IPS-18a (cell line): ENCODE results near the gene PSTPIP2.

Experiments
- H3K27ac ChIP-seq: one replicate; pipeline ENCODE4 v1.5.1; 2013; ENCODE audit warnings: low read length
- H3K27me3 ChIP-seq: one replicate; pipeline ENCODE4 v1.6.1; 2013; ENCODE audit warnings: mild to moderate bottlenecking, low read length; ENCODE audit not compliant: control insufficient read depth, insufficient read depth
- H3K36me3 ChIP-seq: one replicate; pipeline ENCODE4 v1.6.1; 2013; ENCODE audit warnings: low read depth, low read length; ENCODE audit not compliant: control insufficient read depth
- H3K4me1 ChIP-seq: one replicate; pipeline ENCODE4 v1.6.1; 2013; ENCODE audit warnings: low read depth, low read length; ENCODE audit not compliant: control insufficient read depth
- H3K4me3 ChIP-seq: one replicate; pipeline ENCODE4 v1.5.1; 2013; ENCODE audit warnings: low read length
- H3K9ac ChIP-seq: one replicate; pipeline ENCODE4 v1.6.1; 2013; ENCODE audit warnings: mild to moderate bottlenecking, low read length, moderate library complexity
- H3K9me3 ChIP-seq: one replicate; pipeline ENCODE4 v1.6.1; 2013; ENCODE audit warnings: low read depth, low read length; ENCODE audit not compliant: control insufficient read depth

The PSTPIP2 gene

GRCh38 chr18:45940724-45941123 lies 131.3 kb downstream of the PSTPIP2 start:
- Histone ChIP-seq H3K27me3 (no peaks in the 10 kb centered on the region), H3K9ac (no peak overlapping the region), H3K27ac (no peak overlapping the region), H3K4me3 (no peak overlapping the region), H3K4me1 (no peaks in the 10 kb centered on the region), H3K36me3 (peaks cover 39% of the 10 kb centered on the region), H3K9me3 (no peaks in the 10 kb centered on the region)

- Histone ChIP-seq H3K27ac (no peak overlapping the region), H3K36me3 (peaks cover 29% of the 10 kb centered on the region)
Measured at GRCh38 chr18:45939236-45939635, 132.8 kb downstream of the PSTPIP2 start.

GRCh38 chr18:45938488-45938935 lies 133.5 kb downstream of the PSTPIP2 start:
- H3K9me3 ChIP-seq = no peaks in the 10 kb centered on the region
- H3K9ac ChIP-seq = no peak overlapping the region
- no peak overlapping the region for H3K27ac ChIP-seq
- H3K36me3 ChIP-seq = peaks cover 24% of the 10 kb centered on the region
- no peaks in the 10 kb centered on the region for H3K27me3 ChIP-seq
- no peak overlapping the region for H3K4me3 ChIP-seq
- no peaks in the 10 kb centered on the region for H3K4me1 ChIP-seq

More at GRCh38 chr18:45939236-45939635, 132.8 kb downstream of the PSTPIP2 start:
- H3K4me3 ChIP-seq = no peak overlapping the region
- no peaks in the 10 kb centered on the region for H3K4me1 ChIP-seq
- H3K9me3 ChIP-seq = no peaks in the 10 kb centered on the region
- H3K9ac ChIP-seq = no peak overlapping the region
- H3K27me3 ChIP-seq = no peaks in the 10 kb centered on the region

- Histone ChIP-seq H3K36me3 (peaks cover 13% of the 10 kb centered on the region), H3K27me3 (no peaks in the 10 kb centered on the region), H3K9ac (no peak overlapping the region), H3K27ac (no peak overlapping the region), H3K9me3 (no peaks in the 10 kb centered on the region), H3K4me1 (no peaks in the 10 kb centered on the region), H3K4me3 (no peak overlapping the region)
Measured at GRCh38 chr18:45935591-45936335, 136.3 kb downstream of the PSTPIP2 start.
